CD14-positive monocyte (primary cell): ENCODE measurements around the gene INPP5A. TPM values are rescaled to one million over a fixed set of nuclear protein-coding genes. Genes with fewer than 3 reads are reported as not detected.

Source experiments
- DNase-seq, 3 donors: peaks; one replicate each; pipeline ENCODE4 v3.0.0-alpha.2; 2011 to 2022
- H2AFZ ChIP-seq: 2 replicates; pipeline ENCODE4 v1.6.0; 2012; ENCODE audit warnings: mild to moderate bottlenecking, low read depth, low read length, inconsistent platforms; ENCODE audit not compliant: insufficient read depth, poor library complexity, severe bottlenecking
- H3K27ac ChIP-seq, 2 donors: 1 replicate in 1 of 2; 2 replicates in 1 of 2; pipeline ENCODE4 v1.5.1; 2012 to 2013; ENCODE audit warnings: low read length in 2 of 2, control low read depth in 1 of 2, inconsistent platforms in 1 of 2, low read depth in 1 of 2, mild to moderate bottlenecking in 1 of 2
- H3K27me3 ChIP-seq, 2 donors: one replicate each; pipeline versions ENCODE4 v1.6.0 to v1.6.1; 2011 to 2013; ENCODE audit warnings: low read length in 2 of 2; ENCODE audit not compliant: control insufficient read depth in 2 of 2, insufficient read depth in 2 of 2
- H3K36me3 ChIP-seq, 2 donors: replicated peaks in 1 of 2; 1 replicate in 1 of 2; 2 replicates in 1 of 2; pipeline versions ENCODE4 v1.5.1 to v1.6.1; 2012 to 2013; ENCODE audit warnings: low read length in 2 of 2, control low read depth in 1 of 2, inconsistent platforms in 1 of 2, mild to moderate bottlenecking in 1 of 2; ENCODE audit not compliant: insufficient read depth in 2 of 2, control insufficient read depth in 1 of 2
- H3K4me1 ChIP-seq, 2 donors: 1 replicate in 1 of 2; 2 replicates in 1 of 2; pipeline versions ENCODE4 v1.5.1 to v1.6.1; 2012 to 2013; ENCODE audit warnings: low read length in 2 of 2, control low read depth in 1 of 2, inconsistent platforms in 1 of 2, mild to moderate bottlenecking in 1 of 2, moderate library complexity in 1 of 2; ENCODE audit not compliant: insufficient read depth in 2 of 2, control insufficient read depth in 1 of 2
- H3K4me2 ChIP-seq: replicated peaks from 2 replicates; pipeline ENCODE3; 2012; ENCODE audit warnings: low read length, moderate library complexity, mild to moderate bottlenecking; ENCODE audit not compliant: poor library complexity, severe bottlenecking; ENCODE audit errors: extremely low read depth
- H3K4me3 ChIP-seq, 3 experiments: fragments of 200-600 bp in 1 of 3; sonication (generic) in 1 of 3; replicated peaks in 1 of 3; 1 replicate in 2 of 3; 2 replicates in 1 of 3; pipeline ENCODE4 v1.5.1; 2011 to 2013; ENCODE audit warnings: low read length in 3 of 3, mild to moderate bottlenecking in 3 of 3, control low read depth in 2 of 3, low read depth in 2 of 3, inconsistent platforms in 1 of 3, moderate library complexity in 1 of 3
- H3K79me2 ChIP-seq: 2 replicates; pipeline ENCODE4 v1.6.0; 2012; ENCODE audit warnings: mild to moderate bottlenecking, control low read depth, inconsistent platforms, low read length, moderate library complexity; ENCODE audit not compliant: insufficient read depth
- H3K9ac ChIP-seq: 2 replicates; pipeline ENCODE4 v1.6.0; 2017; ENCODE audit warnings: low read length, mild to moderate bottlenecking; ENCODE audit not compliant: insufficient read depth, poor library complexity, severe bottlenecking
- H3K9me3 ChIP-seq, 2 donors: replicated peaks in 1 of 2; 1 replicate in 1 of 2; 2 replicates in 1 of 2; pipeline versions ENCODE4 v1.5.1 to v1.6.1; 2012 to 2013; ENCODE audit warnings: low read length in 2 of 2, control low read depth in 1 of 2; ENCODE audit not compliant: control insufficient read depth in 1 of 2, insufficient read depth in 1 of 2
- H4K20me1 ChIP-seq: 2 replicates; pipeline ENCODE4 v1.6.0; 2012; ENCODE audit warnings: mild to moderate bottlenecking, low read length, control low read depth, moderate library complexity; ENCODE audit not compliant: insufficient read depth
- H3K27ac Mint-ChIP-seq, 7 donors: one replicate each; pipeline ENCODE4 v1.8.0; 2020; ENCODE audit warnings: mild to moderate bottlenecking in 7 of 7, mixed read lengths in 7 of 7, moderate library complexity in 6 of 7, inconsistent platforms in 2 of 7
- H3K27me3 Mint-ChIP-seq, 3 donors: one replicate each; pipeline ENCODE4 v1.8.0; 2021 to 2022; ENCODE audit warnings: low read depth in 3 of 3, mild to moderate bottlenecking in 3 of 3, mixed read lengths in 3 of 3, moderate library complexity in 3 of 3, inconsistent platforms in 1 of 3
- H3K36me3 Mint-ChIP-seq, 2 donors: one replicate each; pipeline ENCODE4 v1.8.0; 2020; ENCODE audit warnings: mixed read lengths in 2 of 2, inconsistent platforms in 1 of 2, mild to moderate bottlenecking in 1 of 2
- H3K4me1 Mint-ChIP-seq: one replicate; pipeline ENCODE4 v1.8.0; 2020; ENCODE audit warnings: mild to moderate bottlenecking, mixed read lengths
- H3K4me3 Mint-ChIP-seq, 2 donors: one replicate each; pipeline ENCODE4 v1.8.0; 2020; ENCODE audit warnings: mild to moderate bottlenecking in 2 of 2, mixed read lengths in 2 of 2, moderate library complexity in 1 of 2
- H3K9me3 Mint-ChIP-seq, 7 donors: one replicate each; pipeline ENCODE4 v1.8.0; 2020 to 2022; ENCODE audit warnings: mixed read lengths in 7 of 7, mild to moderate bottlenecking in 6 of 7, moderate library complexity in 6 of 7, inconsistent platforms in 2 of 7
- WGBS: methylation state at CpG from one replicate; pipeline ENCODE4 v1.1.5; 2013; ENCODE audit warnings: missing lambda C conversion rate; ENCODE audit not compliant: insufficient coverage; 5-methylcytosine and 5-hydroxymethylcytosine counted together
- intact Hi-C, 2 donors: fragments of 100-400 bp; cut with micrococcal nuclease; formaldehyde crosslinking; loops; one replicate each; pipeline versions ENCODE4 v1.15.0 to v1.15.1; 2023
- polyA plus RNA-seq, 3 donors: library from polyadenylated mRNA; depleted of rRNA in 1 of 3; unstranded in 2 of 3; stranded (reverse) in 1 of 3; fragments of 300-500 nt in 2 of 3; fragments of >200 nt in 1 of 3; fragmentation: Illumina TruSeq in 2 of 3; gene quantifications; 1 replicate in 2 of 3; 2 replicates in 1 of 3; pipeline ENCODE4 v1.2.3, GENCODE V29; 2012 to 2021
- TF ChIP-seq, protein P1 (sequence below): fragments of 200-600 bp; IDR thresholded peaks from one replicate; pipeline ENCODE4 v1.8.0; 2022; ENCODE audit warnings: antibody characterized with exemption, mild to moderate bottlenecking

Gene INPP5A
- polyA plus RNA-seq, 3 donors: 0.87 to 17.2 (median 2.9) TPM

DNA sequence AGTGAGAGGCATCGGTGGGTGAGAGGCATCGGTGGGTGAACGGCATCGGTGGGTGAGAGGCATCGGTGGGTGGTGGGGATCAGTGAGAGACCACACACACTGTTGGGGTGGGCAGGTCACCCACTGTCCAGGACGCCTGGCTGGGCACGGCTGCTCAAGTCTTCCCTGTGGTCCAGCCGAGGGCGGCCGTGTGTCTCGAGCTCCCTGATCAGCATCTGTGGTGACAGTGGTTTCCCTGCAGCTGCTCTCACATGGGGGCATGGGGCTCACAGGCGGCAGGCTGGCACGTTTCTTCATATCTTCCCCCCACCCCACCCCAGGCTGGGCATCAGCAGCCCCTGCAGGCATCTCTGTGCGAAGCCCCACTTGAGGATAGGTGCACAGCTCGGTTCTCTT lies 170.2 kb downstream of the INPP5A start:
- H3K9ac ChIP-seq: no peak overlapping the region
- no peak overlapping the region for H2AFZ ChIP-seq
- TF ChIP-seq, protein P1, sequence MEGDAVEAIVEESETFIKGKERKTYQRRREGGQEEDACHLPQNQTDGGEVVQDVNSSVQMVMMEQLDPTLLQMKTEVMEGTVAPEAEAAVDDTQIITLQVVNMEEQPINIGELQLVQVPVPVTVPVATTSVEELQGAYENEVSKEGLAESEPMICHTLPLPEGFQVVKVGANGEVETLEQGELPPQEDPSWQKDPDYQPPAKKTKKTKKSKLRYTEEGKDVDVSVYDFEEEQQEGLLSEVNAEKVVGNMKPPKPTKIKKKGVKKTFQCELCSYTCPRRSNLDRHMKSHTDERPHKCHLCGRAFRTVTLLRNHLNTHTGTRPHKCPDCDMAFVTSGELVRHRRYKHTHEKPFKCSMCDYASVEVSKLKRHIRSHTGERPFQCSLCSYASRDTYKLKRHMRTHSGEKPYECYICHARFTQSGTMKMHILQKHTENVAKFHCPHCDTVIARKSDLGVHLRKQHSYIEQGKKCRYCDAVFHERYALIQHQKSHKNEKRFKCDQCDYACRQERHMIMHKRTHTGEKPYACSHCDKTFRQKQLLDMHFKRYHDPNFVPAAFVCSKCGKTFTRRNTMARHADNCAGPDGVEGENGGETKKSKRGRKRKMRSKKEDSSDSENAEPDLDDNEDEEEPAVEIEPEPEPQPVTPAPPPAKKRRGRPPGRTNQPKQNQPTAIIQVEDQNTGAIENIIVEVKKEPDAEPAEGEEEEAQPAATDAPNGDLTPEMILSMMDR: no peak
- intact Hi-C loops: no loop called here
- Mint-ChIP-seq H3K27ac (peak overlapping the region in 1 of 7 donors; percentile 35), H3K4me3 (no peak overlapping the region), H3K36me3 (peaks cover 75 to 89% of the 10 kb centered on the region in 2 donors), H3K27me3 (peaks cover 0 to 2% (median 0%) of the 10 kb centered on the region in 3 donors), H3K9me3 (peaks cover 25 to 39% (median 27%) of the 10 kb centered on the region in 7 donors), H3K4me1 (no peaks in the 10 kb centered on the region)
- no peak for DNase-seq
- peaks cover 16 to 37% of the 10 kb centered on the region in 2 donors for H3K9me3 ChIP-seq
- H3K27ac ChIP-seq: no peak overlapping the region
- H3K36me3 ChIP-seq: peaks cover 60 to 81% of the 10 kb centered on the region in 2 donors
- WGBS: 92% methylated on average over 14 of the region's 15 CpGs
- no peaks in the 10 kb centered on the region for H4K20me1 ChIP-seq
- no peaks in the 10 kb centered on the region for H3K27me3 ChIP-seq
- no peaks in the 10 kb centered on the region for H3K4me1 ChIP-seq
- no peak overlapping the region for H3K4me2 ChIP-seq
- H3K4me3 ChIP-seq: no peak overlapping the region
- no peaks in the 10 kb centered on the region for H3K79me2 ChIP-seq

DNA sequence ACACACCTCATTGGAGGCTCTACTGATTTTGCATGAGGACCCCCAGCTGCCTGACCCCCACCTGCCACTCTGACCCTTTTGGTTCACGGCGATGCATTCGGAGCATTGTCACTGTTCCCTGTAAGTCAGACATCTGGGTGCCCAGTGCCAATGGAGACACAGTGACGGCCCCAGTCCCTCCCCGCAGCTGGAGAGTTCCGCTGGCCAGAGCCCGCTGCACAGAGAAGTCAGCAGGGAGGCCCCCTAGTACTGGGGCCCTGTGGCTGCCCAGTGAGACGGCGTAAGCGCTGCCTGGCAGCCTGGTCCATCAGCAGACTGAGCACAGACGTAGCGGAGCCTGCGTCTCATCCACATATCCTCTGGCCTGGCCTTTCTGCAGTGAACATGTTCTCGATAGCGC lies 170.9 kb downstream of the INPP5A start:
- Histone ChIP-seq H4K20me1 (no peaks in the 10 kb centered on the region), H3K36me3 (peaks cover 57 to 81% of the 10 kb centered on the region in 2 donors), H3K9ac (no peak overlapping the region), H3K79me2 (no peaks in the 10 kb centered on the region), H3K27me3 (no peaks in the 10 kb centered on the region), H2AFZ (no peak overlapping the region), H3K4me2 (no peak overlapping the region), H3K9me3 (peaks cover 16 to 30% of the 10 kb centered on the region in 2 donors), H3K4me3 (no peak overlapping the region), H3K27ac (no peak overlapping the region), H3K4me1 (no peaks in the 10 kb centered on the region)
- Mint-ChIP-seq H3K4me1 (no peaks in the 10 kb centered on the region), H3K27ac (peak overlapping the region in 2 of 7 donors; percentile 2 to 13), H3K9me3 (peaks cover 19 to 37% (median 21%) of the 10 kb centered on the region in 7 donors), H3K36me3 (peaks cover 75 to 89% of the 10 kb centered on the region in 2 donors), H3K4me3 (no peak overlapping the region), H3K27me3 (peaks cover 0 to 2% (median 0%) of the 10 kb centered on the region in 3 donors)
- intact Hi-C loops: no loop called here
- TF ChIP-seq, protein P1: no peak
- over 99% methylated on average over 15 of the region's 15 CpGs for WGBS
- DNase-seq: no peak
